ENCODE measurements around the gene CEBPZ.

DNA sequence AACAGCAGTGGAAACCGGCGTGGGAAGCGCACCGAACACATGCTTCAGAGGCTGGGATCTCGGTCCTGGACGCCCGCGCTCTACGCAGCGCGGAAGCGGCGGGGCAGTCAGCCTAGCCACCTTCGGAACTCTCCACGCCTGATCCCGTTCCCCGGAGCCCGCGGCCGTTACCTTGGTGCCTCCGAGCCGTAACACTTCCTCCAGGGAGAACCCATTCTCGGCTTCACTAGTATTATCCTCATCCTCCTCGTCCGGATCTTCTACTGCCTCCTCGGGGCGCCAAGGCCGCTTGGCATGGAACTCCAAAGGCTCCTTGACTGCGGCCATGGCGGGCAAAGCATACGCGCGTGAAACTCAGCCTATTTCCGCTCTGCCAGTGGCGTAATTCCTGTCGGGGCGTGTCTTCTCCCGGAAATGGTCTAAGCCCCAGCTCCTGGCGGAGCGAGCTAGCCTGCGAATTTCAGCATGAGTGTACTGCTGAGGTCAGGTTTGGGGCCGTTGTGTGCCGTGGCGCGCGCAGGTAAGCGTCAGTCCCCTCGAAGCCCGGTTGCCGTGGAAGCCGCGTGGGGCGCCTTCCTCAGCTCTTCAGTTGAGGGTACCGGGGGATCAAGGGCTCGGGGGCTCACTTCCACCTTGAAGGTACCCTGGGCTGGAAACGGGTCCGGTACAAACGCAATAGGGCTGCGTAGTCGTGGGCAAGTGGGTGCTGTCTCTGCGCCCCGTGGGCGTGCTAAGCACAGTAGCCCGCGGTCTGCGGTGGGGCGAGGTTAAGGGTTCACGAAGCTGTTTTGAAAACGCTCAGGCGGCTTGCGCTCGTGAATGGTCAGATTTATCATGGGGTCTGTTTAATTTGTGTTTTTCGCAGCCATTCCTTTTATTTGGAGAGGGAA is at the start of gene CEBPZ, which contains the start of gene NDUFAF7:
- TF ChIP-seq SP1 (IDR thresholded peaks at IDR 0.05) (peak; percentile 44), GABPA (IDR thresholded peaks at IDR 0.05 in 1 of 2, conservative IDR thresholded peaks at IDR 0.05 in 1 of 2) (peak; percentile 82 to 96), RAD21 (IDR thresholded peaks at IDR 0.05) (peak in 1 of 2 donors; percentile 50)
- TF ChIP-seq, protein P1, sequence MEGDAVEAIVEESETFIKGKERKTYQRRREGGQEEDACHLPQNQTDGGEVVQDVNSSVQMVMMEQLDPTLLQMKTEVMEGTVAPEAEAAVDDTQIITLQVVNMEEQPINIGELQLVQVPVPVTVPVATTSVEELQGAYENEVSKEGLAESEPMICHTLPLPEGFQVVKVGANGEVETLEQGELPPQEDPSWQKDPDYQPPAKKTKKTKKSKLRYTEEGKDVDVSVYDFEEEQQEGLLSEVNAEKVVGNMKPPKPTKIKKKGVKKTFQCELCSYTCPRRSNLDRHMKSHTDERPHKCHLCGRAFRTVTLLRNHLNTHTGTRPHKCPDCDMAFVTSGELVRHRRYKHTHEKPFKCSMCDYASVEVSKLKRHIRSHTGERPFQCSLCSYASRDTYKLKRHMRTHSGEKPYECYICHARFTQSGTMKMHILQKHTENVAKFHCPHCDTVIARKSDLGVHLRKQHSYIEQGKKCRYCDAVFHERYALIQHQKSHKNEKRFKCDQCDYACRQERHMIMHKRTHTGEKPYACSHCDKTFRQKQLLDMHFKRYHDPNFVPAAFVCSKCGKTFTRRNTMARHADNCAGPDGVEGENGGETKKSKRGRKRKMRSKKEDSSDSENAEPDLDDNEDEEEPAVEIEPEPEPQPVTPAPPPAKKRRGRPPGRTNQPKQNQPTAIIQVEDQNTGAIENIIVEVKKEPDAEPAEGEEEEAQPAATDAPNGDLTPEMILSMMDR (IDR thresholded peaks at IDR 0.05; ENCODE audit: low read depth, low read length, missing input control), result no peak
- TF ChIP-seq, protein P2, sequence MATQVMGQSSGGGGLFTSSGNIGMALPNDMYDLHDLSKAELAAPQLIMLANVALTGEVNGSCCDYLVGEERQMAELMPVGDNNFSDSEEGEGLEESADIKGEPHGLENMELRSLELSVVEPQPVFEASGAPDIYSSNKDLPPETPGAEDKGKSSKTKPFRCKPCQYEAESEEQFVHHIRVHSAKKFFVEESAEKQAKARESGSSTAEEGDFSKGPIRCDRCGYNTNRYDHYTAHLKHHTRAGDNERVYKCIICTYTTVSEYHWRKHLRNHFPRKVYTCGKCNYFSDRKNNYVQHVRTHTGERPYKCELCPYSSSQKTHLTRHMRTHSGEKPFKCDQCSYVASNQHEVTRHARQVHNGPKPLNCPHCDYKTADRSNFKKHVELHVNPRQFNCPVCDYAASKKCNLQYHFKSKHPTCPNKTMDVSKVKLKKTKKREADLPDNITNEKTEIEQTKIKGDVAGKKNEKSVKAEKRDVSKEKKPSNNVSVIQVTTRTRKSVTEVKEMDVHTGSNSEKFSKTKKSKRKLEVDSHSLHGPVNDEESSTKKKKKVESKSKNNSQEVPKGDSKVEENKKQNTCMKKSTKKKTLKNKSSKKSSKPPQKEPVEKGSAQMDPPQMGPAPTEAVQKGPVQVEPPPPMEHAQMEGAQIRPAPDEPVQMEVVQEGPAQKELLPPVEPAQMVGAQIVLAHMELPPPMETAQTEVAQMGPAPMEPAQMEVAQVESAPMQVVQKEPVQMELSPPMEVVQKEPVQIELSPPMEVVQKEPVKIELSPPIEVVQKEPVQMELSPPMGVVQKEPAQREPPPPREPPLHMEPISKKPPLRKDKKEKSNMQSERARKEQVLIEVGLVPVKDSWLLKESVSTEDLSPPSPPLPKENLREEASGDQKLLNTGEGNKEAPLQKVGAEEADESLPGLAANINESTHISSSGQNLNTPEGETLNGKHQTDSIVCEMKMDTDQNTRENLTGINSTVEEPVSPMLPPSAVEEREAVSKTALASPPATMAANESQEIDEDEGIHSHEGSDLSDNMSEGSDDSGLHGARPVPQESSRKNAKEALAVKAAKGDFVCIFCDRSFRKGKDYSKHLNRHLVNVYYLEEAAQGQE (IDR thresholded peaks at IDR 0.05), result peak; percentile 73

All from liver (tissue), 3 donors.